ENCODE measurements around the gene KCND1.

KCND1 gene

GRCh38 chrX:48974033-48974432 lies 2.4 kb upstream of the KCND1 start:
- DNase-seq: no peak

- peak; percentile 47 for DNase-seq
These were observed 848 bp upstream of the KCND1 start for GRCh38 chrX:48972220-48973164.

GRCh38 chrX:48969471-48969870 lies 2.2 kb downstream of the KCND1 start:
- DNase-seq: no peak

GRCh38 chrX:48968377-48968776 lies 3.3 kb downstream of the KCND1 start:
- no peak for DNase-seq

- DNase-seq: no peak
These were observed 4.7 kb downstream of the KCND1 start for GRCh38 chrX:48966796-48967579.

GRCh38 chrX:48965959-48966358 lies 5.7 kb downstream of the KCND1 start:
- no peak for DNase-seq

- no peak for DNase-seq
These were observed 10.0 kb downstream of the KCND1 start for GRCh38 chrX:48961585-48962091.

- no peak for DNase-seq
These were observed 11.4 kb downstream of the KCND1 start for GRCh38 chrX:48960291-48960690.

GRCh38 chrX:48958635-48959094 lies 13.0 kb downstream of the KCND1 start:
- peak; percentile 23 for DNase-seq

- peak; percentile 93 for DNase-seq
These were observed 13.6 kb downstream of the KCND1 start for GRCh38 chrX:48957827-48958634.

- DNase-seq: peak; percentile 80
These were observed 14.2 kb downstream of the KCND1 start, which contains the start of gene OTUD5 for GRCh38 chrX:48957477-48957826. Gene OTUD5, minus strand, starts transcription at chrX:48957607. Its CDS starts 37 bp downstream, at chrX:48957570.

GRCh38 chrX:48956728-48957414 lies 14.8 kb downstream of the KCND1 start:
- DNase-seq: peak; percentile 36

- no peak for DNase-seq
These were observed 23.1 kb downstream of the KCND1 start for GRCh38 chrX:48948589-48948988.

- peak; percentile 73 for DNase-seq
These were observed 25.9 kb downstream of the KCND1 start for GRCh38 chrX:48945517-48946348.

GRCh38 chrX:48942895-48943294 lies 28.7 kb downstream of the KCND1 start:
- no peak for DNase-seq

- DNase-seq: no peak
These were observed 31.2 kb downstream of the KCND1 start for GRCh38 chrX:48940404-48940955.

- DNase-seq: peak; percentile 52
These were observed 32.0 kb downstream of the KCND1 start for GRCh38 chrX:48939524-48940228.

GRCh38 chrX:48938721-48939425 lies 32.8 kb downstream of the KCND1 start:
- peak; percentile 72 for DNase-seq

Measured in CD4-positive, alpha-beta T cell treated with Interleukin-6 for 4 hours (primary cell).